ENCODE results near the gene ABLIM3. TPM values are rescaled to one million over a fixed set of nuclear protein-coding genes. Genes with fewer than 3 reads are reported as not detected.

The ABLIM3 gene
- total and polyA plus RNA-seq, 4 donors: 8.0 to 54.2 (median 33.6) TPM

DNA sequence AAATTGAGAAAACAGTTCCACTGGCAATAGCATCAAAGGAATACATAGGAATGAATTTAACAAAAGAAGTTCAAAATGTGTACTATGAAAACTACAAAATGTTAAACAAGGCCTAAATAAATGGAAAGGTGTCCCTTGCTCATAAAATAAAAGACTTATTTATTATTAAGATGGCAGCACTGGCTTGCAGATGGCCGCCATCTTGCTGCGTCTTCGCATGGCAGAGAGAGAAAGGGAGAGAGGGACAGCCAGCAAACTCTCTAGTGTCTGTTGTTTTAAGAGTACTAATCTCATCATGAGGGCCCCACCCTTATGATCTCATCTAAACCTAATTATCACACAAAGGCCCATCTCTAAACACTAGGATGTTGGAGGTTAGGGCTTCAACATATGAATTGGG, 47.1 kb downstream of the ABLIM3 start:
- TF ChIP-seq, protein P1, sequence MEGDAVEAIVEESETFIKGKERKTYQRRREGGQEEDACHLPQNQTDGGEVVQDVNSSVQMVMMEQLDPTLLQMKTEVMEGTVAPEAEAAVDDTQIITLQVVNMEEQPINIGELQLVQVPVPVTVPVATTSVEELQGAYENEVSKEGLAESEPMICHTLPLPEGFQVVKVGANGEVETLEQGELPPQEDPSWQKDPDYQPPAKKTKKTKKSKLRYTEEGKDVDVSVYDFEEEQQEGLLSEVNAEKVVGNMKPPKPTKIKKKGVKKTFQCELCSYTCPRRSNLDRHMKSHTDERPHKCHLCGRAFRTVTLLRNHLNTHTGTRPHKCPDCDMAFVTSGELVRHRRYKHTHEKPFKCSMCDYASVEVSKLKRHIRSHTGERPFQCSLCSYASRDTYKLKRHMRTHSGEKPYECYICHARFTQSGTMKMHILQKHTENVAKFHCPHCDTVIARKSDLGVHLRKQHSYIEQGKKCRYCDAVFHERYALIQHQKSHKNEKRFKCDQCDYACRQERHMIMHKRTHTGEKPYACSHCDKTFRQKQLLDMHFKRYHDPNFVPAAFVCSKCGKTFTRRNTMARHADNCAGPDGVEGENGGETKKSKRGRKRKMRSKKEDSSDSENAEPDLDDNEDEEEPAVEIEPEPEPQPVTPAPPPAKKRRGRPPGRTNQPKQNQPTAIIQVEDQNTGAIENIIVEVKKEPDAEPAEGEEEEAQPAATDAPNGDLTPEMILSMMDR (IDR thresholded peaks at IDR 0.05; ENCODE audit: control extremely low read depth, extremely low read depth): no peak
- Histone ChIP-seq H3K4me1 (ENCODE audit: control insufficient read depth in 5 of 5, insufficient read depth in 5 of 5, low read length in 5 of 5) (peaks cover 0 to 2% (median 0%) of the 10 kb centered on the region in 5 donors), H3K4me3 (no peak overlapping the region), H3K36me3 (ENCODE audit: control insufficient read depth in 4 of 4, insufficient read depth in 4 of 4, low read length in 4 of 4) (peaks cover 2 to 33% (median 19%) of the 10 kb centered on the region in 4 donors), H3K27me3 (ENCODE audit: control insufficient read depth in 3 of 3, insufficient read depth in 3 of 3, low read length in 2 of 3) (no peaks in the 10 kb centered on the region), H3K27ac (ENCODE audit: low read depth in 1 of 2, low read length in 1 of 2) (no peak overlapping the region), H3K9me3 (ENCODE audit: control insufficient read depth in 4 of 4, insufficient read depth in 3 of 4, low read length in 3 of 4) (no peaks in the 10 kb centered on the region), H3K9ac (ENCODE audit: insufficient read depth in 1 of 2, low read length in 2 of 2) (no peak overlapping the region)
- 96 to 100% methylated on average over 3 of the region's 3 CpGs for WGBS, 2 donors
- ATAC-seq (ENCODE audit: insufficient read depth, low FRiP score) (no peak), DNase-seq (no peak)

GRCh38 chr5:149195337-149195887, 54.1 kb downstream of the ABLIM3 start:
- no peak for ATAC-seq (ENCODE audit: insufficient read depth, low FRiP score)
- H3K27me3 ChIP-seq (ENCODE audit: control insufficient read depth in 3 of 3, insufficient read depth in 3 of 3, low read length in 2 of 3): no peaks in the 10 kb centered on the region
- H3K4me3 ChIP-seq: no peak overlapping the region
- peak overlapping the region in 1 of 2 donors; percentile 41 for H3K27ac ChIP-seq (ENCODE audit: low read depth in 1 of 2, low read length in 1 of 2)
- peaks cover 3 to 28% (median 10%) of the 10 kb centered on the region in 4 donors for H3K36me3 ChIP-seq (ENCODE audit: control insufficient read depth in 4 of 4, insufficient read depth in 4 of 4, low read length in 4 of 4)
- H3K4me1 ChIP-seq (ENCODE audit: control insufficient read depth in 5 of 5, insufficient read depth in 5 of 5, low read length in 5 of 5): peaks cover 0 to 7% (median 3%) of the 10 kb centered on the region in 5 donors
- WGBS, 2 donors: 76 to 87% methylated on average over 9 of the region's 9 CpGs
- H3K9me3 ChIP-seq (ENCODE audit: control insufficient read depth in 4 of 4, insufficient read depth in 3 of 4, low read length in 3 of 4): peaks cover 0 to 2% (median 0%) of the 10 kb centered on the region in 4 donors
- DNase-seq: no peak
- TF ChIP-seq, protein P1 (IDR thresholded peaks at IDR 0.05; ENCODE audit: control extremely low read depth, extremely low read depth): no peak
- no peak overlapping the region for H3K9ac ChIP-seq (ENCODE audit: insufficient read depth in 1 of 2, low read length in 2 of 2)

DNA sequence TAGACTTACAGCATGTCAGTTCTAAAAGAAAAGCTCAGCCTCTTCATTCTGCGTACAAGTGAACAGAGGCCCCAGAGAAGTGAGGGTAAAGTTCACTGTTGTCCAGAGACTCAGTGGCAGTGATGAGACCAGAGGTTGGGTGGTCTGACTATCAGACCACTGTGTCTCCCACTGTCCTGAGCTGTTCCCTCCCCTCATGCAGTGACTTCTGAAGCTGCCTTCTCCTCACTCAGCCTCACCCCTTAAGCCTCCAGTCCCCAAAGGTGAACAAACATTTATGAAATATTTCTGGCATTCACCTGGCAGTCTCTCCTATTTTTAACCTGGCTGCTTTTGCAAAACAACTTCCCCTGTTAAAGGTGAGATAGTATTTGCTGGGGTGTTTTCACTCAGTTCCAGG, 54.7 kb downstream of the ABLIM3 start:
- ATAC-seq (ENCODE audit: insufficient read depth, low FRiP score): no peak
- 81 to 94% methylated on average over 1 of the region's 1 CpG for WGBS, 2 donors

More for the DNA sequence above, 54.7 kb downstream of the ABLIM3 start:
- DNase-seq: no peak
- no peak overlapping the region for H3K9ac ChIP-seq (ENCODE audit: insufficient read depth in 1 of 2, low read length in 2 of 2)
- H3K27me3 ChIP-seq (ENCODE audit: control insufficient read depth in 3 of 3, insufficient read depth in 3 of 3, low read length in 2 of 3): no peaks in the 10 kb centered on the region
- H3K4me1 ChIP-seq (ENCODE audit: control insufficient read depth in 5 of 5, insufficient read depth in 5 of 5, low read length in 5 of 5): peaks cover 0 to 10% (median 3%) of the 10 kb centered on the region in 5 donors
- H3K9me3 ChIP-seq (ENCODE audit: control insufficient read depth in 4 of 4, insufficient read depth in 3 of 4, low read length in 3 of 4): peaks cover 0 to 2% (median 0%) of the 10 kb centered on the region in 4 donors
- H3K36me3 ChIP-seq (ENCODE audit: control insufficient read depth in 4 of 4, insufficient read depth in 4 of 4, low read length in 4 of 4): peaks cover 4 to 32% (median 13%) of the 10 kb centered on the region in 4 donors
- peak overlapping the region in 1 of 2 donors; percentile 26 for H3K27ac ChIP-seq (ENCODE audit: low read depth in 1 of 2, low read length in 1 of 2)
- no peak overlapping the region for H3K4me3 ChIP-seq
- TF ChIP-seq, protein P1 (IDR thresholded peaks at IDR 0.05; ENCODE audit: control extremely low read depth, extremely low read depth): no peak
